ENCODE results near the gene GDF10.

Gene GDF10

GRCh38 chr10:47362199-47362598, 62.2 kb downstream of the GDF10 start:
- H3K79me2 ChIP-seq (ENCODE audit: low read length): no peaks in the 10 kb centered on the region
- H3K4me2 ChIP-seq (ENCODE audit: low read length): no peak overlapping the region
- no peak overlapping the region for H3K4me3 ChIP-seq (ENCODE audit: low read length)
- H4K20me1 ChIP-seq (ENCODE audit: insufficient read depth, low read length): no peaks in the 10 kb centered on the region
- no peak overlapping the region for H3K9ac ChIP-seq (ENCODE audit: low read length)
- H3K27ac ChIP-seq (ENCODE audit: low read length): no peak overlapping the region
- no peak overlapping the region for H2AFZ ChIP-seq (ENCODE audit: low read depth, low read length)
- no peaks in the 10 kb centered on the region for H3K9me3 ChIP-seq (ENCODE audit: insufficient read depth, low read length)
- TF ChIP-seq CTCF (IDR thresholded peaks at IDR 0.05; ENCODE audit: low read depth, low read length) (no peak), EZH2phosphoT487 (IDR thresholded peaks at IDR 0.05; ENCODE audit: low read depth) (no peak)
- no peaks in the 10 kb centered on the region for H3K27me3 ChIP-seq (ENCODE audit: low read depth, low read length)
- no peaks in the 10 kb centered on the region for H3K36me3 ChIP-seq (replicated peaks; ENCODE audit: low read depth, low read length)
- H3K4me1 ChIP-seq (ENCODE audit: low read length): no peaks in the 10 kb centered on the region

All from OCI-LY3 (cell line).